AG09309 (cell line): ENCODE results near the gene LPIN3.

ENCODE experiments used
- DNase-seq: peaks from one replicate; pipeline ENCODE4 v3.0.0-alpha.2; 2010; ENCODE audit warnings: low read depth
- H3K4me3 ChIP-seq: 2 replicates; pipeline ENCODE4 v1.5.1; 2011; ENCODE audit warnings: mild to moderate bottlenecking, low read depth, low read length, moderate library complexity; ENCODE audit not compliant: control insufficient read depth
- CTCF ChIP-seq: IDR thresholded peaks from 2 replicates; pipeline ENCODE4 v1.5.1; 2011; ENCODE audit warnings: mild to moderate bottlenecking, low read depth, low read length, inconsistent platforms; ENCODE audit not compliant: insufficient read depth, control insufficient read depth; ENCODE audit errors: missing control alignments

The LPIN3 gene

GRCh38 chr20:41406896-41407444, 66.3 kb downstream of the LPIN3 start:
- no peak for DNase-seq
- H3K4me3 ChIP-seq: no peak overlapping the region
- no peak for TF ChIP-seq CTCF

- TF ChIP-seq CTCF: no peak
- DNase-seq: no peak
- no peak overlapping the region for H3K4me3 ChIP-seq
These were observed 67.0 kb downstream of the LPIN3 start for GRCh38 chr20:41407607-41408006.

- no peak for DNase-seq
- no peak for TF ChIP-seq CTCF
- no peak overlapping the region for H3K4me3 ChIP-seq
These were observed 67.7 kb downstream of the LPIN3 start for GRCh38 chr20:41408156-41408794.

- no peak overlapping the region for H3K4me3 ChIP-seq
- TF ChIP-seq CTCF: no peak
- DNase-seq: no peak
These were observed 68.4 kb downstream of the LPIN3 start for GRCh38 chr20:41408986-41409385.
